Astrocyte (in vitro differentiated cells and primary cell): ENCODE measurements around the gene GPA33. TPM values are rescaled to one million over a fixed set of nuclear protein-coding genes. Genes with fewer than 3 reads are reported as not detected.

Experiments used
- DNase-seq: peaks from one replicate; pipeline ENCODE4 v3.0.0-alpha.2; 2010; ENCODE audit warnings: low read depth
- FAIRE-seq: peaks from 2 replicates; lab custom pipeline; 2011; peaks lifted over from hg19 to GRCh38; lab: Jason Lieb, UNC
- H2AFZ ChIP-seq: 2 replicates; pipeline ENCODE4 v1.6.0; 2012; ENCODE audit warnings: low read depth, low read length, inconsistent platforms
- H3K27ac ChIP-seq: 2 replicates; pipeline ENCODE4 v1.5.1; 2011; ENCODE audit warnings: low read depth, low read length, inconsistent platforms
- H3K27me3 ChIP-seq: 2 replicates; pipeline ENCODE4 v1.6.0; 2011; ENCODE audit warnings: low read length, inconsistent platforms; ENCODE audit not compliant: insufficient read depth
- H3K36me3 ChIP-seq: 2 replicates; pipeline ENCODE4 v1.5.1; 2011; ENCODE audit warnings: low read length, inconsistent platforms; ENCODE audit not compliant: insufficient read depth
- H3K4me1 ChIP-seq: 2 replicates; pipeline ENCODE4 v1.5.1; 2011; ENCODE audit warnings: low read length, inconsistent platforms; ENCODE audit not compliant: insufficient read depth
- H3K4me2 ChIP-seq: 2 replicates; pipeline ENCODE4 v1.6.0; 2012; ENCODE audit warnings: low read length, inconsistent platforms
- H3K4me3 ChIP-seq: 2 replicates; pipeline ENCODE4 v1.5.1; 2011; ENCODE audit warnings: low read depth, mild to moderate bottlenecking, low read length, inconsistent platforms; ENCODE audit not compliant: insufficient read depth
- H3K79me2 ChIP-seq: 2 replicates; pipeline ENCODE4 v1.6.0; 2012; ENCODE audit warnings: mild to moderate bottlenecking, low read length, inconsistent platforms; ENCODE audit not compliant: insufficient read depth
- H3K9ac ChIP-seq: 2 replicates; pipeline ENCODE4 v1.6.0; 2012; ENCODE audit warnings: mild to moderate bottlenecking, low read length, inconsistent platforms
- H3K9me3 ChIP-seq: 2 replicates; pipeline ENCODE4 v1.5.1; 2012; ENCODE audit warnings: low read depth, mild to moderate bottlenecking, low read length, inconsistent platforms; ENCODE audit not compliant: insufficient read depth
- H4K20me1 ChIP-seq: 2 replicates; pipeline ENCODE4 v1.6.0; 2012; ENCODE audit warnings: low read length, inconsistent platforms; ENCODE audit not compliant: insufficient read depth
- H3K27ac Mint-ChIP-seq: one replicate; pipeline ENCODE4 v1.8.0; 2021; ENCODE audit warnings: mild to moderate bottlenecking, mixed read lengths; ENCODE audit not compliant: unreplicated experiment
- H3K27me3 Mint-ChIP-seq: one replicate; pipeline ENCODE4 v1.8.0; 2021; ENCODE audit warnings: low read depth, mixed read lengths; ENCODE audit not compliant: unreplicated experiment
- H3K36me3 Mint-ChIP-seq: one replicate; pipeline ENCODE4 v1.8.0; 2021; ENCODE audit warnings: low read depth, mixed read lengths; ENCODE audit not compliant: unreplicated experiment
- H3K4me1 Mint-ChIP-seq: one replicate; pipeline ENCODE4 v1.8.0; 2021; ENCODE audit warnings: low read depth, mixed read lengths; ENCODE audit not compliant: unreplicated experiment
- H3K4me3 Mint-ChIP-seq: one replicate; pipeline ENCODE4 v1.8.0; 2021; ENCODE audit warnings: mild to moderate bottlenecking, moderate library complexity, mixed read lengths; ENCODE audit not compliant: unreplicated experiment
- H3K9me3 Mint-ChIP-seq: one replicate; pipeline ENCODE4 v1.8.0; 2021; ENCODE audit warnings: mild to moderate bottlenecking, mixed read lengths; ENCODE audit not compliant: unreplicated experiment
- CTCF ChIP-seq: IDR thresholded peaks from 2 replicates; pipeline ENCODE4 v1.5.1; 2011; ENCODE audit warnings: low read depth, mild to moderate bottlenecking, inconsistent platforms, low read length, moderate library complexity; ENCODE audit not compliant: insufficient read depth
- EZH2 ChIP-seq: IDR thresholded peaks from 2 replicates; pipeline ENCODE4 v1.6.1; 2012; ENCODE audit warnings: mild to moderate bottlenecking, low read length, inconsistent platforms; ENCODE audit not compliant: insufficient read depth
- total RNA-seq: library from RNA; stranded (reverse); gene quantifications from 2 replicates; pipeline ENCODE4 v1.2.1, GENCODE V29; 2021

Gene GPA33
- total RNA-seq, 1 donor from 2014 or later, result 1.2 TPM

GRCh38 chr1:167099851-167100250 lies 9.7 kb upstream of the GPA33 start:
- H4K20me1 ChIP-seq, result no peaks in the 10 kb centered on the region
- no peaks in the 10 kb centered on the region for H3K36me3 Mint-ChIP-seq
- no peak overlapping the region for H3K4me2 ChIP-seq
- no peaks in the 10 kb centered on the region for H3K9me3 Mint-ChIP-seq
- H3K27ac ChIP-seq, result no peak overlapping the region
- DNase-seq (no peak), FAIRE-seq (no peak)
- no peak for TF ChIP-seq EZH2
- TF ChIP-seq CTCF, result no peak
- no peak overlapping the region for H2AFZ ChIP-seq
- no peak overlapping the region for H3K4me3 Mint-ChIP-seq
- peaks cover 12% of the 10 kb centered on the region for H3K27me3 ChIP-seq
- no peak overlapping the region for H3K9ac ChIP-seq
- no peaks in the 10 kb centered on the region for H3K9me3 ChIP-seq
- peaks cover 5% of the 10 kb centered on the region for H3K4me1 ChIP-seq
- no peak overlapping the region for H3K27ac Mint-ChIP-seq
- no peaks in the 10 kb centered on the region for H3K27me3 Mint-ChIP-seq
- H3K79me2 ChIP-seq, result no peaks in the 10 kb centered on the region
- H3K4me3 ChIP-seq, result no peak overlapping the region
- peaks cover 13% of the 10 kb centered on the region for H3K4me1 Mint-ChIP-seq
- no peaks in the 10 kb centered on the region for H3K36me3 ChIP-seq

- Histone ChIP-seq H3K79me2 (no peaks in the 10 kb centered on the region), H3K4me3 (no peak overlapping the region), H3K9me3 (no peaks in the 10 kb centered on the region), H3K36me3 (no peaks in the 10 kb centered on the region), H4K20me1 (no peaks in the 10 kb centered on the region), H3K27ac (no peak overlapping the region), H3K27me3 (peaks cover 3% of the 10 kb centered on the region), H3K4me2 (peak overlapping the region; percentile 23), H3K4me1 (peaks cover 5% of the 10 kb centered on the region), H3K9ac (no peak overlapping the region), H2AFZ (no peak overlapping the region)
- no peaks in the 10 kb centered on the region for H3K36me3 Mint-ChIP-seq
- no peaks in the 10 kb centered on the region for H3K27me3 Mint-ChIP-seq
- TF ChIP-seq EZH2, result no peak
- TF ChIP-seq CTCF, result no peak
- peak; percentile 68 for DNase-seq
- no peak overlapping the region for H3K4me3 Mint-ChIP-seq
- no peak overlapping the region for H3K27ac Mint-ChIP-seq
- no peaks in the 10 kb centered on the region for H3K9me3 Mint-ChIP-seq
- FAIRE-seq, result peak; percentile 58
- peaks cover 26% of the 10 kb centered on the region for H3K4me1 Mint-ChIP-seq
Measured at GRCh38 chr1:167095368-167095767, 5.2 kb upstream of the GPA33 start.

DNA sequence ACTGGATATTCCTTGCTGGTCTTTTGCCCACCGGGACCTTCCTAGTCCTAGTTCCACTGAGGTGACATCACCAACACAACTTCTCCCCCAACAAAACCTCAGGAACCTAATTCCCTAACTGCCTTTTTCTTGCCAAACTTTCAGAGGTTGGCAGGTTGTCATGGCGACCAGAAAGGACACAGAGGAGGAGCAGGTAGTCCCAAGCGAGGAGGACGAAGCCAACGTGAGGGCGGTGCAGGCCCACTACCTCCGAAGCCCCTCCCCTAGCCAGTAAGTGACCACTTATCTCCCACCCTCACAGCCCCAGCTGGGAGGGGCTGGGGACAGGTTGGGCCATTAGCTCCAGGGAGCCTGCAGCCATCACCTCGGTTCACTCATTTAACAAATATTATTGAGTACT lies 4.5 kb upstream of the GPA33 start:
- H3K4me3 ChIP-seq, result no peak overlapping the region
- DNase-seq (no peak), FAIRE-seq (no peak)
- no peak overlapping the region for H3K27ac ChIP-seq
- Mint-ChIP-seq H3K9me3 (no peaks in the 10 kb centered on the region), H3K36me3 (no peaks in the 10 kb centered on the region), H3K27me3 (no peaks in the 10 kb centered on the region), H3K27ac (no peak overlapping the region), H3K4me1 (peaks cover 26% of the 10 kb centered on the region), H3K4me3 (no peak overlapping the region)
- no peaks in the 10 kb centered on the region for H3K9me3 ChIP-seq
- H3K36me3 ChIP-seq, result no peaks in the 10 kb centered on the region
- no peak overlapping the region for H3K4me2 ChIP-seq
- H4K20me1 ChIP-seq, result no peaks in the 10 kb centered on the region
- H3K27me3 ChIP-seq, result no peaks in the 10 kb centered on the region
- H3K9ac ChIP-seq, result no peak overlapping the region
- H2AFZ ChIP-seq, result no peak overlapping the region
- no peaks in the 10 kb centered on the region for H3K79me2 ChIP-seq
- TF ChIP-seq EZH2 (no peak), CTCF (no peak)
- peaks cover 5% of the 10 kb centered on the region for H3K4me1 ChIP-seq
